Measurements from ENCODE around the gene NEURL4.

- TF ChIP-seq CTCF (IDR thresholded peaks at IDR 0.05; ENCODE audit: low read depth, low read length) = no peak
- no peak for TF ChIP-seq EZH2phosphoT487 (IDR thresholded peaks at IDR 0.05; ENCODE audit: low read depth)
Measured at GRCh38 chr17:7308625-7309433, 20.3 kb downstream of the NEURL4 start.
